DOHH2 (cell line): ENCODE data around the gene IGF1R.

Experiments
- H3F3A ChIP-seq: fragments of 200-600 bp; sonication (generic), shearing (Covaris generic); 2 replicates; pipeline ENCODE4 v1.6.0; 2016; ENCODE audit warnings: antibody characterized with exemption, mild to moderate bottlenecking; ENCODE audit not compliant: control insufficient read depth, insufficient read depth
- H3K27ac ChIP-seq: fragments of 200-600 bp; sonication (generic); 2 replicates; pipeline ENCODE4 v1.5.1; 2014; ENCODE audit warnings: low read depth, mild to moderate bottlenecking, low read length, moderate library complexity
- H3K27me3 ChIP-seq: fragments of 200-600 bp; sonication (generic); 2 replicates; pipeline ENCODE4 v1.6.1; 2014; ENCODE audit warnings: mild to moderate bottlenecking, low read length, mixed read lengths; ENCODE audit not compliant: control insufficient read depth
- H3K36me3 ChIP-seq: fragments of 200-600 bp; sonication (generic); 2 replicates; pipeline ENCODE4 v1.6.1; 2014; ENCODE audit warnings: mild to moderate bottlenecking, low read length, moderate library complexity, mixed read lengths; ENCODE audit not compliant: control insufficient read depth
- H3K4me1 ChIP-seq: fragments of 200-600 bp; sonication (generic); 2 replicates; pipeline ENCODE4 v1.6.1; 2014; ENCODE audit warnings: mild to moderate bottlenecking, low read length, mixed read lengths; ENCODE audit not compliant: control insufficient read depth
- H3K4me2 ChIP-seq: fragments of 200-600 bp; sonication (generic); 2 replicates; pipeline ENCODE4 v1.6.0; 2014; ENCODE audit warnings: mild to moderate bottlenecking, low read length, moderate library complexity
- H3K4me3 ChIP-seq: fragments of 200-600 bp; sonication (generic); 2 replicates; pipeline ENCODE4 v1.5.1; 2014; ENCODE audit warnings: mild to moderate bottlenecking, low read length, mixed read lengths
- H3K79me2 ChIP-seq: fragments of 200-600 bp; sonication (generic); 2 replicates; pipeline ENCODE4 v1.6.1; 2014; ENCODE audit warnings: mild to moderate bottlenecking, low read length, mixed read lengths; ENCODE audit not compliant: control insufficient read depth
- H3K9me2 ChIP-seq: fragments of 200-600 bp; sonication (generic); replicated peaks from 2 replicates; pipeline ENCODE4 v1.6.1; 2014; ENCODE audit warnings: mild to moderate bottlenecking, low read length, mixed read lengths; ENCODE audit not compliant: control insufficient read depth
- H3K9me3 ChIP-seq: fragments of 200-600 bp; sonication (generic); 2 replicates; pipeline ENCODE4 v1.6.1; 2014; ENCODE audit warnings: antibody characterized with exemption, low read length, mixed read lengths; ENCODE audit not compliant: control insufficient read depth, insufficient read depth
- H4K20me1 ChIP-seq: fragments of 200-600 bp; sonication (generic); 2 replicates; pipeline ENCODE4 v1.6.0; 2014; ENCODE audit warnings: low read depth, mild to moderate bottlenecking, antibody characterized with exemption, low read length, moderate library complexity; ENCODE audit not compliant: control insufficient read depth, insufficient read depth
- EZH2phosphoT487 ChIP-seq: fragments of 200-600 bp; sonication (generic); IDR thresholded peaks from 2 replicates; pipeline ENCODE4 v1.6.1; 2017; ENCODE audit warnings: borderline replicate concordance, mild to moderate bottlenecking, antibody characterized with exemption, low read length, moderate library complexity, mixed read lengths
- TF ChIP-seq, protein P1 (sequence below): fragments of 200-600 bp; sonication (generic); IDR thresholded peaks from one replicate; pipeline ENCODE4 v1.5.1; 2014; ENCODE audit warnings: antibody characterized with exemption, mild to moderate bottlenecking, low read depth, low read length; ENCODE audit not compliant: poor library complexity, severe bottlenecking

Gene IGF1R

DNA sequence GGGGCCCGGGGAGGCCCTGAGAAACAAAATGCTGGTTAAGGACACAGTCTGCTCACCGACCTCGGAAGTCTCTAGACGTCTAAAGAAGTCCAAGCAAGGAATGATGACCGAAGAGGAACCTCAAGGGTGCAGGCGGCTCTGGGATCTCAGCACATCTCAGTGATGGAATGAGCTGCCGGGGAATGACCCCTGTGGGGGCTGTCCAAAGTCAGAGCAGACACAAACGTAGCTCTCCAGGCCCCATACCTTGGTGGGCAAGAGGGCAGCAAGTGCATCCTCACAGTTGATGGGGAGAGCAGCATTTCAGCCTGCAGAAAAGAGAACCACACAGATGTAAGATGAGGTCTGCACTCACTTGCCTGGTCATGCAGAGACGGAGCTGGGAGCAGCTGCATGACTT lies 129.1 kb downstream of the IGF1R start:
- no peaks in the 10 kb centered on the region for H3K9me2 ChIP-seq
- 0 out of 2 replicates have a peak, but pooled peaks cover 12% of the 10 kb centered on the region for H4K20me1 ChIP-seq
- peaks cover 25% of the 10 kb centered on the region for H3K4me1 ChIP-seq
- H3K4me3 ChIP-seq: no peak overlapping the region
- H3K79me2 ChIP-seq: peaks cover 4% of the 10 kb centered on the region; the same call in 1 of the 2 replicates
- H3K36me3 ChIP-seq: no peaks in the 10 kb centered on the region
- no peak overlapping the region for H3K27ac ChIP-seq
- no peaks in the 10 kb centered on the region for H3K9me3 ChIP-seq
- H3K27me3 ChIP-seq: peaks cover 16% of the 10 kb centered on the region
- TF ChIP-seq, protein P1, sequence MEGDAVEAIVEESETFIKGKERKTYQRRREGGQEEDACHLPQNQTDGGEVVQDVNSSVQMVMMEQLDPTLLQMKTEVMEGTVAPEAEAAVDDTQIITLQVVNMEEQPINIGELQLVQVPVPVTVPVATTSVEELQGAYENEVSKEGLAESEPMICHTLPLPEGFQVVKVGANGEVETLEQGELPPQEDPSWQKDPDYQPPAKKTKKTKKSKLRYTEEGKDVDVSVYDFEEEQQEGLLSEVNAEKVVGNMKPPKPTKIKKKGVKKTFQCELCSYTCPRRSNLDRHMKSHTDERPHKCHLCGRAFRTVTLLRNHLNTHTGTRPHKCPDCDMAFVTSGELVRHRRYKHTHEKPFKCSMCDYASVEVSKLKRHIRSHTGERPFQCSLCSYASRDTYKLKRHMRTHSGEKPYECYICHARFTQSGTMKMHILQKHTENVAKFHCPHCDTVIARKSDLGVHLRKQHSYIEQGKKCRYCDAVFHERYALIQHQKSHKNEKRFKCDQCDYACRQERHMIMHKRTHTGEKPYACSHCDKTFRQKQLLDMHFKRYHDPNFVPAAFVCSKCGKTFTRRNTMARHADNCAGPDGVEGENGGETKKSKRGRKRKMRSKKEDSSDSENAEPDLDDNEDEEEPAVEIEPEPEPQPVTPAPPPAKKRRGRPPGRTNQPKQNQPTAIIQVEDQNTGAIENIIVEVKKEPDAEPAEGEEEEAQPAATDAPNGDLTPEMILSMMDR: no peak
- no peak for TF ChIP-seq EZH2phosphoT487
- no peak overlapping the region for H3K4me2 ChIP-seq
- H3F3A ChIP-seq: no peaks in the 10 kb centered on the region

DNA sequence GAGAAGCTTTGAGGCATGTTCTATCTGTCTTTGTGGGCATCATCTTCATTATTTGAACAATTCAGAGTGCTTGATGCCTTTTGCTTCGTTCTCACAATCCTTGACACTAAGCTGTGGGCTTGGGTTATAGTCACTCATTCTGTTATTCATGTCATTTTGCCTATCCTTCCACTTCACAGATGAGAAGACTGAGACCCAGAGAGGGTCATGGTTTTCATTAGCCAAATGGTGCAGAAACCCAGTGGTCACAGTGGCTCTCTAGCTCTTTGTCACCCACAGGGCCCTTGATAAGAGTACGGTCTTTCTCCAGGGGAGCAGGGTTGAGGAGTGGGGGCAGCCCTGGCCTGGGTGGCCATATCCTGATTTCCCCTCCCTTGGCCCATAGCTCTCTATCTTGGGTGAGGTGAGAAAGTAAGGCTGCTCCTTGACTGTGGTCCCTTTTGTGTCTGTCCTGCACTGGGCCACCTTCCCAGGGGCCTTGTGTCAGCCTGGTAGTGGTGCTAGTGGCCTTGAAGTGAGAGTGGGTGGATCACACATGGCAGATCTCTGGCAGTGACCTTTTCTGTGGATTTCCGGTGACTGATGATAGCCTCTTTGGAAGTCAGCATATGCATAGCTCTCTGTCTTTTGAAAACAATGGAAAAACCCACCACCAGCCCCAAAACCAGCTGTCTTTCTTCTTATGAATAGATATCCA lies 130.1 kb downstream of the IGF1R start:
- no peak overlapping the region for H3K27ac ChIP-seq
- H3K9me3 ChIP-seq: no peaks in the 10 kb centered on the region
- H3K4me2 ChIP-seq: no peak overlapping the region
- peaks cover 8% of the 10 kb centered on the region for H3K27me3 ChIP-seq
- H3K4me3 ChIP-seq: no peak overlapping the region
- H3K9me2 ChIP-seq: no peaks in the 10 kb centered on the region
- 0 out of 2 replicates have a peak, but pooled peaks cover 12% of the 10 kb centered on the region for H4K20me1 ChIP-seq
- H3K79me2 ChIP-seq: peaks cover 2% of the 10 kb centered on the region; the same call in 1 of the 2 replicates
- H3F3A ChIP-seq: no peaks in the 10 kb centered on the region
- H3K4me1 ChIP-seq: peaks cover 16% of the 10 kb centered on the region; the same call in 1 of the 2 replicates
- H3K36me3 ChIP-seq: no peaks in the 10 kb centered on the region
- TF ChIP-seq, protein P1: no peak
- TF ChIP-seq EZH2phosphoT487: no peak

DNA sequence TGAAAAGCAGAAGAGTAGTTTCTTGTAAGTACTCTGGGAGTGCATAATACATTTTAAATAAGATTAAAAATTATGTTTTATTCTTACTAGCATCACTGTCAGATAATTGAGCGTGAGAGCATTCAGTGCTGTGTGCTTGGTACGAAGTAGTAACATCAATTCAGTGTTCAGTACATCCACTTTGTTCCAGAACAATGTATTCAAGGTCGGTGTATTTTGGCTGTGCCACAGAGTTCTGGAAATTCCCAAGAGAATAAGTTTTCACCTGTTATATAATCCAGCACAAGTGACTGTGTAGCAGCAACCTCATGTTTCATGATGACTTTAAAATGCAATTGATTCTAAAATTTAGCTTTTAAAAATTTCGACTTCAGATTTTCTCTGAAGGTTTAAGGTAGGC lies 130.6 kb downstream of the IGF1R start:
- no peaks in the 10 kb centered on the region for H3K9me3 ChIP-seq
- 0 out of 2 replicates have a peak, but pooled peaks cover 6% of the 10 kb centered on the region for H4K20me1 ChIP-seq
- peaks cover 16% of the 10 kb centered on the region; the same call in 1 of the 2 replicates for H3K4me1 ChIP-seq
- no peak overlapping the region for H3K4me2 ChIP-seq
- H3K36me3 ChIP-seq: no peaks in the 10 kb centered on the region
- H3F3A ChIP-seq: no peaks in the 10 kb centered on the region
- no peak overlapping the region for H3K4me3 ChIP-seq
- TF ChIP-seq EZH2phosphoT487: no peak
- TF ChIP-seq, protein P1: no peak
- peaks cover 3% of the 10 kb centered on the region for H3K27me3 ChIP-seq
- H3K79me2 ChIP-seq: no peaks in the 10 kb centered on the region
- no peak overlapping the region for H3K27ac ChIP-seq
- no peaks in the 10 kb centered on the region for H3K9me2 ChIP-seq
